HepG2 (cell line): Measurements from ENCODE around the gene PLXNC1. TPM values are rescaled to one million over a fixed set of nuclear protein-coding genes. Genes with fewer than 3 reads are reported as not detected.

Experiments used
- ATAD3A ChIP-seq: sonication (generic); formaldehyde crosslinking; IDR thresholded peaks from 2 replicates; pipeline ENCODE4 v1.4.0; 2020; ENCODE audit warnings: missing genetic modification reagents
- ATF7-NPFF ChIP-seq: sonication (generic); formaldehyde crosslinking; IDR thresholded peaks from 2 replicates; pipeline ENCODE4 v1.8.1; 2023; ENCODE audit warnings: mild to moderate bottlenecking, low read depth, missing genetic modification reagents, moderate library complexity
- CC2D1A ChIP-seq: sonication (generic); formaldehyde crosslinking; IDR thresholded peaks from 2 replicates; pipeline ENCODE4 v1.8.1; 2023; ENCODE audit warnings: mild to moderate bottlenecking, missing genetic modification reagents
- DMAP1 ChIP-seq: IDR thresholded peaks from 2 replicates; pipeline ENCODE4 v1.6.1; 2016
- DPF2 ChIP-seq: sonication (generic); formaldehyde crosslinking; IDR thresholded peaks from 2 replicates; pipeline ENCODE4 v1.4.0; 2020; ENCODE audit warnings: mild to moderate bottlenecking, low read depth, missing genetic modification reagents, borderline replicate concordance
- EP300 ChIP-seq, 3 experiments: sonication (generic) in 1 of 3; formaldehyde crosslinking in 1 of 3; IDR thresholded peaks; 2 replicates each; pipeline versions ENCODE4 v1.5.1 to v1.6.1; 2011 to 2020; ENCODE audit warnings: low read depth in 2 of 3, low read length in 2 of 3, borderline replicate concordance in 1 of 3, improper control_type of control experiment in 1 of 3, mild to moderate bottlenecking in 1 of 3, missing genetic modification reagents in 1 of 3, moderate library complexity in 1 of 3
- HDAC2 ChIP-seq: sonication (generic); formaldehyde crosslinking; IDR thresholded peaks from 2 replicates; pipeline ENCODE4 v1.4.0; 2020; ENCODE audit warnings: missing genetic modification reagents
- HMG20A ChIP-seq: IDR thresholded peaks from 2 replicates; pipeline ENCODE4 v1.6.1; 2016; ENCODE audit warnings: borderline replicate concordance
- HNF4A ChIP-seq: sonication (generic); formaldehyde crosslinking; IDR thresholded peaks from 2 replicates; pipeline ENCODE4 v1.4.0; 2020; ENCODE audit warnings: missing genetic modification reagents
- HOXA5 ChIP-seq: sonication (generic); formaldehyde crosslinking; IDR thresholded peaks from 2 replicates; pipeline ENCODE4 v1.4.0; 2020; ENCODE audit warnings: missing genetic modification reagents
- ISL2 ChIP-seq: sonication (generic); formaldehyde crosslinking; IDR thresholded peaks from 2 replicates; pipeline ENCODE4 v1.5.0; 2020; ENCODE audit warnings: missing genetic modification reagents
- KDM5A ChIP-seq: fragments of 200-600 bp; sonication (generic); IDR thresholded peaks from 2 replicates; pipeline ENCODE4 v1.7.0; 2018; ENCODE audit warnings: antibody characterized with exemption, mild to moderate bottlenecking, low read length, borderline replicate concordance
- NR2F6 ChIP-seq, 2 experiments: IDR thresholded peaks; 2 replicates each; pipeline ENCODE4 v1.6.1; 2016; ENCODE audit warnings: antibody characterized with exemption in 1 of 2, mild to moderate bottlenecking in 1 of 2
- ONECUT2 ChIP-seq: sonication (generic); formaldehyde crosslinking; IDR thresholded peaks from 2 replicates; pipeline ENCODE4 v1.4.0; 2020; ENCODE audit warnings: missing genetic modification reagents
- PATZ1 ChIP-seq: sonication (generic); formaldehyde crosslinking; IDR thresholded peaks from 2 replicates; pipeline ENCODE4 v1.4.0; 2020; ENCODE audit warnings: missing genetic modification reagents
- POLR2A ChIP-seq, 2 experiments: IDR thresholded peaks; 2 replicates each; pipeline ENCODE4 v1.6.1; 2011; ENCODE audit warnings: low read depth in 2 of 2, low read length in 2 of 2, mild to moderate bottlenecking in 1 of 2, moderate library complexity in 1 of 2; ENCODE audit not compliant: insufficient read depth in 1 of 2
- RARA ChIP-seq: IDR thresholded peaks from 2 replicates; pipeline ENCODE4 v1.6.1; 2016; ENCODE audit warnings: missing genetic modification reagents, missing compliant biosample characterization
- ZBTB21 ChIP-seq: sonication (generic); formaldehyde crosslinking; IDR thresholded peaks from 2 replicates; pipeline ENCODE4 v1.4.0; 2020; ENCODE audit warnings: missing genetic modification reagents
- ZBTB38 ChIP-seq: sonication (generic); formaldehyde crosslinking; IDR thresholded peaks from 2 replicates; pipeline ENCODE4 v1.5.1; 2020; ENCODE audit warnings: mild to moderate bottlenecking, missing genetic modification reagents
- ZNF546 ChIP-seq: sonication (generic); formaldehyde crosslinking; conservative IDR thresholded peaks from 2 replicates; pipeline ENCODE4 v1.8.1; 2023; ENCODE audit warnings: mild to moderate bottlenecking, missing genetic modification reagents
- ZSCAN31 ChIP-seq: sonication (generic); formaldehyde crosslinking; IDR thresholded peaks from 2 replicates; pipeline ENCODE4 v1.5.0; 2020; ENCODE audit warnings: low read depth, mild to moderate bottlenecking, missing genetic modification reagents
- polyA plus RNA-seq, 8 experiments: library from polyadenylated mRNA; depleted of rRNA in 3 of 8; stranded (reverse) in 7 of 8; unstranded in 1 of 8; fragments of >200 nt; fragmentation: Illumina TruSeq in 4 of 8; extraction: Trizol in 4 of 8; gene quantifications; 2 replicates each; pipeline versions ENCODE4 v1.2.1 to v1.2.3, GENCODE V29; 2011 to 2016; ENCODE audit warnings: low read depth in 4 of 8, missing spikeins in 1 of 8, mixed read lengths in 1 of 8; ENCODE audit not compliant: insufficient read depth in 1 of 8
- total RNA-seq, 5 experiments: library from RNA; depleted of rRNA; stranded (reverse); fragments of >200 nt; fragmentation: Illumina TruSeq; extraction: Trizol; gene quantifications; 2 replicates each; pipeline ENCODE4 v1.2.3, GENCODE V29; 2016; ENCODE audit warnings: low read depth in 1 of 5
- TF ChIP-seq, protein P1 (sequence below): sonication (generic); formaldehyde crosslinking; IDR thresholded peaks from 2 replicates; pipeline ENCODE4 v1.9.0; 2021; ENCODE audit warnings: missing genetic modification reagents, borderline replicate concordance
- TF ChIP-seq, protein P2 (sequence below): sonication (generic); formaldehyde crosslinking; IDR thresholded peaks from 2 replicates; pipeline ENCODE4 v1.5.0; 2020; ENCODE audit warnings: missing genetic modification reagents
- TF ChIP-seq, protein P3 (sequence below): IDR thresholded peaks from 2 replicates; pipeline ENCODE4 v1.6.1; 2012; ENCODE audit warnings: low read depth, low read length, improper control_type of control experiment
- TF ChIP-seq, protein P4 (sequence below): sonication (generic); formaldehyde crosslinking; IDR thresholded peaks from 2 replicates; pipeline ENCODE4 v1.9.0; 2022; ENCODE audit warnings: low read depth, missing genetic modification reagents

The PLXNC1 gene
- total and polyA plus RNA-seq, 2 of the 13 experiments (the other 11 are each of a cell fraction or from before 2014, with no cell fraction given): 6.6 to 11.2 TPM

DNA sequence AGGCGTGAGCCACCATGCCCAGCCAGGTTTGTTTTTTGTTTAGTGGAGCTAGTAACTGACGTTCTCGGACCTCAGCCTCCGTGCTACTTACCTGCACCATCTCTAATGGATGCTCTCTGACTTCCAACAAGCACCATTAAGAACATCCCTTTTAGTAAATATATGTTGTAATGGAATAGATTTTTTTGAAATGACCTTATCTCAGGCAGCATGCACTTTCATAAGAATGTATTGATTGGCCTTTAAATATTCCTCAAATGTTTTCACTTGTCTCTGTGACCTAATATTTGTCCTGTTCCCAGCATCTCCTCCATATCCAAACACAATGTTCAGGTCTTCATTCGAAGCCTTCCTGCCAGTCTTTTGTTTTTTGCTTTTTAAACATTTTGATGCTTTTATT lies 51.7 kb downstream of the PLXNC1 start (continued):
- TF ChIP-seq, protein P1, sequence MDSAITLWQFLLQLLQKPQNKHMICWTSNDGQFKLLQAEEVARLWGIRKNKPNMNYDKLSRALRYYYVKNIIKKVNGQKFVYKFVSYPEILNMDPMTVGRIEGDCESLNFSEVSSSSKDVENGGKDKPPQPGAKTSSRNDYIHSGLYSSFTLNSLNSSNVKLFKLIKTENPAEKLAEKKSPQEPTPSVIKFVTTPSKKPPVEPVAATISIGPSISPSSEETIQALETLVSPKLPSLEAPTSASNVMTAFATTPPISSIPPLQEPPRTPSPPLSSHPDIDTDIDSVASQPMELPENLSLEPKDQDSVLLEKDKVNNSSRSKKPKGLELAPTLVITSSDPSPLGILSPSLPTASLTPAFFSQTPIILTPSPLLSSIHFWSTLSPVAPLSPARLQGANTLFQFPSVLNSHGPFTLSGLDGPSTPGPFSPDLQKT: no peak
- TF ChIP-seq NR2F6 (IDR thresholded peaks at IDR 0.05) (peak; percentile 78), NR2F6 (CRISPR knock-in tag; IDR thresholded peaks at IDR 0.05) (peak; percentile 75), HDAC2 (CRISPR knock-in tag) (peak; percentile 71), ZSCAN31 (CRISPR knock-in tag) (no peak), HMG20A (CRISPR knock-in tag) (peak; percentile 89), PATZ1 (CRISPR knock-in tag) (no peak; the same call in 1 of the 2 replicates), DMAP1 (CRISPR knock-in tag) (no peak), POLR2A (IDR thresholded peaks at IDR 0.05; ENCODE audit: insufficient read depth in 1 of 2, low read depth in 2 of 2, low read length in 2 of 2) (no peak), ZBTB21 (CRISPR knock-in tag) (peak; percentile 60; the same call in 1 of the 2 replicates), ATAD3A (CRISPR knock-in tag) (no peak), CC2D1A (CRISPR knock-in tag) (no peak), ATF7-NPFF (no peak), EP300 (IDR thresholded peaks at IDR 0.05; ENCODE audit: low read depth in 2 of 2, low read length in 2 of 2) (peak in 1 of 2 experiments; percentile 84; a peak in 2 of 4 replicates), EP300 (CRISPR knock-in tag; IDR thresholded peaks at IDR 0.05; ENCODE audit: borderline replicate concordance) (no peak; the same call in 1 of the 2 replicates), RARA (CRISPR knock-in tag) (peak; percentile 88), DPF2 (CRISPR knock-in tag) (0 out of 2 replicates have a peak, but pooled peaks have one; percentile 34), ZBTB38 (CRISPR knock-in tag) (no peak), ZNF546 (CRISPR knock-in tag) (no peak), KDM5A (no peak), HNF4A (peak; percentile 66), ONECUT2 (peak; percentile 94), ISL2 (CRISPR knock-in tag) (peak; percentile 90), HOXA5 (CRISPR knock-in tag) (0 out of 2 replicates have a peak, but pooled peaks have one; percentile 56)
- TF ChIP-seq, protein P2, sequence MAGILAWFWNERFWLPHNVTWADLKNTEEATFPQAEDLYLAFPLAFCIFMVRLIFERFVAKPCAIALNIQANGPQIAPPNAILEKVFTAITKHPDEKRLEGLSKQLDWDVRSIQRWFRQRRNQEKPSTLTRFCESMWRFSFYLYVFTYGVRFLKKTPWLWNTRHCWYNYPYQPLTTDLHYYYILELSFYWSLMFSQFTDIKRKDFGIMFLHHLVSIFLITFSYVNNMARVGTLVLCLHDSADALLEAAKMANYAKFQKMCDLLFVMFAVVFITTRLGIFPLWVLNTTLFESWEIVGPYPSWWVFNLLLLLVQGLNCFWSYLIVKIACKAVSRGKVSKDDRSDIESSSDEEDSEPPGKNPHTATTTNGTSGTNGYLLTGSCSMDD (CRISPR knock-in tag): no peak
- TF ChIP-seq, protein P3, sequence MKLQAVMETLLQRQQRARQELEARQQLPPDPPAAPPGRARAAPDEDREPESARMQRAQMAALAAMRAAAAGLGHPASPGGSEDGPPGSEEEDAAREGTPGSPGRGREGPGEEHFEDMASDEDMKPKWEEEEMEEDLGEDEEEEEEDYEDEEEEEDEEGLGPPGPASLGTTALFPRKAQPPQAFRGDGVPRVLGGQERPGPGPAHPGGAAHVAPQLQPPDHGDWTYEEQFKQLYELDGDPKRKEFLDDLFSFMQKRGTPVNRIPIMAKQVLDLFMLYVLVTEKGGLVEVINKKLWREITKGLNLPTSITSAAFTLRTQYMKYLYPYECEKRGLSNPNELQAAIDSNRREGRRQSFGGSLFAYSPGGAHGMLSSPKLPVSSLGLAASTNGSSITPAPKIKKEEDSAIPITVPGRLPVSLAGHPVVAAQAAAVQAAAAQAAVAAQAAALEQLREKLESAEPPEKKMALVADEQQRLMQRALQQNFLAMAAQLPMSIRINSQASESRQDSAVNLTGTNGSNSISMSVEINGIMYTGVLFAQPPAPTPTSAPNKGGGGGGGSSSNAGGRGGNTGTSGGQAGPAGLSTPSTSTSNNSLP: peak; percentile 69
- TF ChIP-seq, protein P4, sequence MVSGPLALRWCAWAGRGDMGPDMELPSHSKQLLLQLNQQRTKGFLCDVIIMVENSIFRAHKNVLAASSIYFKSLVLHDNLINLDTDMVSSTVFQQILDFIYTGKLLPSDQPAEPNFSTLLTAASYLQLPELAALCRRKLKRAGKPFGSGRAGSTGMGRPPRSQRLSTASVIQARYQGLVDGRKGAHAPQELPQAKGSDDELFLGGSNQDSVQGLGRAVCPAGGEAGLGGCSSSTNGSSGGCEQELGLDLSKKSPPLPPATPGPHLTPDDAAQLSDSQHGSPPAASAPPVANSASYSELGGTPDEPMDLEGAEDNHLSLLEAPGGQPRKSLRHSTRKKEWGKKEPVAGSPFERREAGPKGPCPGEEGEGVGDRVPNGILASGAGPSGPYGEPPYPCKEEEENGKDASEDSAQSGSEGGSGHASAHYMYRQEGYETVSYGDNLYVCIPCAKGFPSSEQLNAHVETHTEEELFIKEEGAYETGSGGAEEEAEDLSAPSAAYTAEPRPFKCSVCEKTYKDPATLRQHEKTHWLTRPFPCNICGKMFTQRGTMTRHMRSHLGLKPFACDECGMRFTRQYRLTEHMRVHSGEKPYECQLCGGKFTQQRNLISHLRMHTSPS: no peak
